SU-DHL-6 (cell line): ENCODE measurements around the gene CEP95.

Experiments
- CTCF ChIP-seq: fragments of 200-600 bp; sonication (generic); IDR thresholded peaks from one replicate; pipeline ENCODE4 v1.5.1; 2017; ENCODE audit warnings: antibody characterized with exemption, mild to moderate bottlenecking, low read length, moderate library complexity; ENCODE audit not compliant: insufficient read depth, poor library complexity, severe bottlenecking
- EZH2phosphoT487 ChIP-seq: fragments of 200-600 bp; sonication (generic), shearing (Covaris generic); conservative IDR thresholded peaks from 2 replicates; pipeline ENCODE4 v1.6.1; 2018; ENCODE audit warnings: mild to moderate bottlenecking, antibody characterized with exemption, low read length, moderate library complexity, mixed read lengths

- TF ChIP-seq CTCF (no peak), EZH2phosphoT487 (no peak)
These were observed 1.9 kb upstream of the CEP95 start for GRCh38 chr17:64504769-64505339.
